HG02798 (cell line): ENCODE measurements around the gene LURAP1L.
A peak's percentile ranks its signal among the peaks of the same experiment; 100 is the strongest.

Experiments
- ATAC-seq: cut with Tn5 transposase; IDR thresholded peaks from one replicate; pipeline ENCODE4 v1.9.1; 2021; ENCODE audit warnings: mild to moderate bottlenecking; ENCODE audit not compliant: unreplicated experiment, poor library complexity

The LURAP1L gene

DNA sequence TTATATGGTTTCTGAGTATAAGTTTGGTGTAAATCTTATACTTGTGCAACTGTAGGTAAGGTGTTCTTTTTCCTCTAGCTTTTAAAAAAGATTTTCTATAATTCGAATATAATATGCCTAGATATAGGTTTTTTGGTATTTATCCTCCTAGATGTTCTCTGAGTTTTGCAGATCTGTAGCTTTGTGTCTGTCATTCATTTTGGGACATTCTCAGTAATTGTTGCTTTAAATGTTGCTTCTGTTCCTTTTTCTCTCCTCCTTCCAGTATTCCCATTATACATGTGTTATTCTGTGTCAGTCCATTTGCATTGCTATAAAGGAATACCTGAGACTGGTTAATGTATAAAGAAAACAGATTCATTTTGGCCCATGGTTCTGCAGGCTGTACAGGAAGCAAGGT is 33.7 kb downstream of the LURAP1L start:
- no peak for ATAC-seq

DNA sequence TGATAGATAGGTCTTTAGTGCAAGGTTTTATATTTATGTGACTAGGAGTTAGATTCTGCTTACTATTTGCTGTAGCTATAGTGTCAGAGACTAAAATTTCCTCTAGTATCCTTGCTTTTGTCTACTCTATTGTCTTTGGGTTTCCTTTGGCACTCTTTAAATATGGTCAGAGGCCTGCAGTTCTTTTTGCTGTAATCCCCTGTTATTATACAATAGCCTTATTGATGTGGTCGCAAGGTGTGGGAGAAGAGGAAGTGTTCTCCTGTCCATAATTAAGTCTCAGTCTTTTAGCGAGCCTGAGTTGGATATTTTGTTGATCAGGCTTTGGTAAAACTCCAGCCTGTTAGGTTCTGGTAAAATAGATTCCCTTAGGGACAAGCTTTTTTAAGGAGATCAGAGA is 34.9 kb downstream of the LURAP1L start:
- no peak for ATAC-seq

DNA sequence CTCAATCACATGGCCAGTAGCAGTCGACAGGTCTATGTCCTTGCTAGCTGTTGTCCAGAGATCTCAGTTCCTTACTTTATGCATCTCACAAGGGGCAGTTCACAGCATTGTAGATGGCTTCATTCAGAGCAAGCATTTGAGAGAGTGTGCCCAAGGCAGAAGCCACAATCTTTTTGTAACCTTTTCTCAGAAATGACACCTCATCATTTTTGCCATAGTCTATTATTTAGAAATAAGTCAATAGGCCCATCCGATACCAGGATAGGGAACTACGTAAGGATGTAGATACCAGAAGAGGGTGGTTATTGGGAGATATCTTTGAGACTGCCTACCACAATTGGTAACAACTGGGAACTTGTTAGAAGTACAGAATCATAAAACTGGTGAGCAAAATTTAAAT is 37.1 kb downstream of the LURAP1L start:
- ATAC-seq: no peak

DNA sequence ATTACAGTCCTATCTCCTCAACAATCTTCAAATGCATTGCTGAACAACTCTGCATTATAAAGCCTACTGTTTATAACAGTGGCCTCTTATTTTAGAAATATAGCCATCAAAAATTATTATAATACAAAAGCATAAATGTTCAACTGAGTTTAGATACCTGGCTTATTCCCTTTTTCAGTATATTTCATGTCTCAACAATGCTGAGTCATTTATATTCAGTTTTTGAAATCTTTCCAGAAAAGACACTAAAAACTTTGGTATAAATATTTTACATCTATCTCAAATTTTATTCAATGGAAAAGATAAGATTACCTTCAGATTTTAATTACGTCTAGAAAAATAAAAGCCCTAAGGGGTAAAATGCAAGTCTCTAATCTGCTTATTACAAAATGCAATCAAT is 37.9 kb downstream of the LURAP1L start:
- ATAC-seq: no peak

DNA sequence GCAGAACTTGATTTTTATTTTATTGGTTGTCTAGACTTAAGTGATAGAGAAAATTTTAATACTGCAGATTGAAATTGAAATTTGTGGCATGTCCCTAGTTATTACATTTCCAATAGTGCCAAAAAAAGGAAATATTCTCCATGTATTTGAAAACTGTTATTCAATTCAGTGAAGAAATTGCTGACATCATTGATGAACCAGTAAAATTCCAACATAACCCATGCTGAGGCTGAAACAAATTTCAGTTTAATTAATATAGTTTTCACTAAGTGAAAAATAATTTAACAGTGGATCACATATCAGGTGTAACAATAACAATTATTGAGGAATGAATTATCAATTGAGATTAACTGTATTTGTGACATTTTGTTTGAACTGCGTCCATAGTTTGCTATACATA is 38.7 kb downstream of the LURAP1L start:
- no peak for ATAC-seq

DNA sequence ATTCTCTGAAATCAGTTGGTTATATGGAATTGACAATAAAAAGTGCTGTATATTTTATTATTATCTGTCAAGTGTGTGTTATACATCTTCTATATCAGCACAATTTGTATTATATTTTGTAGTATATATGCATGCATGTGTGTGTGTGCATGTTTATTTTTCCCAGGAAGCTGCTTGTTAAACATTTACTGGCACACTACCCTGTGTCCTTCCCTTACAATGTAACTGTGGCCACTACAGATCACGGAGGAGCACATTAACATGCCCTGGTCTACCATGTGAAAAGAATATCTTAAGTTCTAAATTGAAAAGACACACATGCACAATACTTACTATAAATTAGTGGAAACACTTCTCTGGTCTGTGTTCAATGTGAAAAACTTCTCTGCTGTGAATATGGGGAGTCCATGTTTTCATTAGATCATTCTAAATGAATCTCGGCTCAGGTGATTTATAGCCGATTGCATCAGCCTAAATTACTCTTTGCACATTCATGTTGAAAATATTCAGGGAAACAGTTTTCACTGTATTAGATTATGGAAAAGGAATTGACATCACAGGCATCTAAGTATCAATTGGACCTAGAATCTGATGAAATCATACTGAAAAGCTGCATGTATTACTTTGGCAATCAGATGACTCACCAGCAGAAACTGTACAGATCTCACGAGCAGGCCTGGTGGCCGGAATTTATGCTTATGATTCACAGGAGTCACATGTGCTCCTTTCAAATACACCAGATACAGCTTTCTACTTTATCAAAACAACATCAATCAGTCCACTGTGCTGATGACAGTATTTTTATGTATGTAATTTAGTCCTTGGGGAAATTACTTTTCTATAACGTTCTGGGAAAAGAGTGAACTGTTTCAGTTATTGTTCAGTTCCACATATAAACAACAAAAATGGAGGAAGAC is 39.4 kb downstream of the LURAP1L start:
- peak; percentile 47 for ATAC-seq

DNA sequence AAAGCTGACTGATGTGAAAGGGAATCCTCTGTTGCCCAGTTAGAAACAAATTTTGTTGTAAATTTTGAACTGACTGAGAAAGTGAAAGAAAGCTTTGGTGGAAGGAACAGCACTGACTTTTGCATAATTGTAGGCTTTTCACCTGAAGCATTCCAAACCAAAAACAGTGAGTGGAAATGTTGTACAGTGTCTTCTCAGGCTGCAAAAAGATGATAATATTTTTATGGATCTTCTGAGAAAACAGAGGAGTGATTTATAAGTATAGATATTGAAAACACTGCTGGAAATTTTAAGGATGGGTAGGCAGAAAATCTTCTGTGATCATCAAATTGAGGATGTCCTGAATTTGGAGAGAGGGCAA is 40.0 kb downstream of the LURAP1L start:
- ATAC-seq: no peak

DNA sequence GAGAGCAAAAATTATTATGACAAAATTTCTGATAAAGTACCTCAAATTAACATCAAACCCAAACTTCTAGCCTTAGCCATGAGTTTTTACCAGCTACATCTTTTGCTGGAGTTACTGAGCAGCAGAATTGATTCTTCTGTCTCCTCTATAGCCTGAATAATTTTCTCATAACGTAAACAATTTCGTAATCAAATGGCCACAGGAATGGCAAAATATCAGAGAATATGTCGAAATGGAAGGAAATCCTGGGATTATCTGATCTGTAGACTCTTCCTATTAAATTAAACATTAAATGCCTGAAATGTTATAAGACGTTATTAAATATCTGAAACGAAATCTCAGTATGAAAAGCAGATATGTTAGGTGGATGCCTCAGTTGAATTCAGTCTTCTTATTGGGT is 41.1 kb downstream of the LURAP1L start:
- no peak for ATAC-seq

DNA sequence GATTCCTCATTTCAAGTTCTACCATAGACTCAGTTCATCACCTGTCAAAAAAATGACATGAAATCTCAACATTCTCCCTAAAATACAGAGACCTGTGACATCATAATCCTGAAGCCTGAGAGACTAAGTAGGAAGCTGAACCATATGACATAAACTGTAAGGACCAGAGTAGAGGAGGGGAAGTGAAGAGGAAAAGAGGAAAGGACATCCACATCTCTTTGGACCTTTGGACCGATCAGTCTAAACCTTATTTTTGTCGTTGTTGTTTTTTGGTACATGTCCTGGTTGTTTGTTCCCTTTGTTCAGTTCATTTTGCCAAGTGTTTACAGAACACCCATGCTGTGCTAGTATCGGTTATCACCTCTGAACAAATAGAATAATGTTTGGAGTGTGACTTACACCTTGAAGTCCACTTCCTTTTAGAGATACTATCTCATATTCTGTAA is 41.9 kb downstream of the LURAP1L start:
- no peak for ATAC-seq

DNA sequence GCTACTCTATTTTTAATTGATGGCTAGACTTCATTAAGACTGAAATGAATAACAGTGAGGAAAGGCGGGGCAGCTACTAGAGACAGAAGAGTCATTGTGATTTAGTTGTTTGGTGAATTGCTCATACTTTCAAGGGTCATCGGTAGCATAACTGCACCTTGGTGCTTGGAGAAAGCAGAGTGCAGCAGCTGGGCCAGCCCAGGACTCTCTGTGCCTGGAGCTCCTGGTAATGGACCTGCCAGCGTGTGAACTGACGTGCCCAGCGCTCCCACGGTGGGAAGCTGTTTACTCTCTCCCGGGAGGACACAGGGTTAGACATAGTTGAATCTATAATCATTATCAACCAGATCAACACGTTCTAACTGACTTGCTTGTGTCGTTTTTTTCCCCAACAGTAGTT is 42.9 kb downstream of the LURAP1L start:
- no peak for ATAC-seq

DNA sequence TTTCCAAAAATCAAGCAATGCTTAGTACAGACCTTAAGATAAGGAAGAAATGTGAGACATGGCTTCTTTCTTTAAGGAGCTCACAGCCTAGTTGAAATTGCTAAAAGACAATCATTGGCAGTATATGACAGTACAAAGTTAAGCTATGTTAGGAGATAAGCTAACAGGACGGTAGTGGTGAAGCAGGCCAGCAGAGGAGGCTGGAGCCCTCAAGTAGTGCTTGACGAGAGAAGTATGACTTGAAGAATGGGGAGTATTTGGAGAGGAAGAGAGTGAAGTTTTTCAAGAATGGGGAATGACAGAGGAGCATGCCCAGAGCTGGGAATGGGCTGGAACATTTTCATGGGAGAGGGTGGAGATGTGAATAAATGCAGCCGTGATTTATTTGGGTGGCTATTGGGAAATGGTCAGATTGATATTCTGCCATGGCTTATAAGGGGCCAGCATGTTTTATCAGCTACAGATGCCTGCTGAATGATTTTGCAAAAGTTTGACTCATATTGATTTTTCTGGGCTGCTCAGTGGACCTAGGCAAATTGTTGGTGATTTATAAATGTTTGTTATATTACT is 43.7 kb downstream of the LURAP1L start:
- no peak for ATAC-seq

DNA sequence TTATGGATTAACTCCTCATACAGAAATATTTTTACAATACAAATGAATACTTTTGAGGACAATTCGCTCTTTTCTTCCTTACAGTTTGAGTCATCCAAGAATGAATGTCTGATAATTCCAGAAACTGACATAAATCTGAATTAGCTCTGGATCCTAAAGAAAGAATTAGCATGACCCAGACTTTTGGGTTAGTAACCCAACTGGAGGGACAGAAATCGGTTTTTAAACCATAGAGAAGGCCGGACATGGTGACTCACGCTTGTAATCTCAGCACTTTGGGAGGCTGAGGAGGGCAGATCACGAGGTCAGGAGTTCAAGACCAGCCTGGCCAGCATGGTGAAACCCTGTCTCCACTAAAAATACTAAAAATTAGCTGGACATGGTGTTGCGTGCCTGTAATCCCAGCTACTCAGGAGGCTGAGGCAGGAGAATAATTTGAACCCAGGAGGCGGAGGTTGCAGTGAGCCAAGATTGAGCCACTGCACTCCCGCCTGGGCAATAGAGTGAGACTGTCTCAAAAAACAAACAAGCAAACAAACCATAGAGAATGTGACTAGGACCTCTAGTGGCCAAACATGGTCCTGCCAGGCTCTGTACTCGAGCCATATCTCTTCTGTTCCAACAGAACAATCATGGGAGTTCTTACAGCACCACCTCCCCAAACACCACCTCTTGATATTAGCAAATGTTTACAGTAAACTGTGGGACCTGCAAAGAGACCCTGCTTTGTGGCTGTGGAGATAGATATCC is 44.8 kb downstream of the LURAP1L start:
- peak; percentile 84 for ATAC-seq

DNA sequence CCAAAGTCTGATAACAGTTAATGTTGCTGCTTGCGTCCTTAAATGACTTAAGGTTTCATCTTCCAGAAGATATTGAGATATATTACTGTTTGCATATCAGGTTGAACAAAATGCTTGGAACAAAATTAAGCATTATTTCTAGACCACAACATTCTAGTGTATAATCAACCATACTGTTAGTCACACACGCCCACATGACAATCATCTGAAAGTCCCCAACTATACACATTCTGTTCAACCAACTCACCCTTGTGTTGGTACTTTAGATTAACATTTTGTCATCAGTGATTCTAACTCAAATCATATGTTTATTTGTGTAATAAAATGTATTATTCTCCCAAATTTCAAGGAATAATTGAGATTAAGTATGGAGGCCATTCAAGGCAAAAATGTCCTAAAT is 47.3 kb downstream of the LURAP1L start:
- no peak for ATAC-seq

DNA sequence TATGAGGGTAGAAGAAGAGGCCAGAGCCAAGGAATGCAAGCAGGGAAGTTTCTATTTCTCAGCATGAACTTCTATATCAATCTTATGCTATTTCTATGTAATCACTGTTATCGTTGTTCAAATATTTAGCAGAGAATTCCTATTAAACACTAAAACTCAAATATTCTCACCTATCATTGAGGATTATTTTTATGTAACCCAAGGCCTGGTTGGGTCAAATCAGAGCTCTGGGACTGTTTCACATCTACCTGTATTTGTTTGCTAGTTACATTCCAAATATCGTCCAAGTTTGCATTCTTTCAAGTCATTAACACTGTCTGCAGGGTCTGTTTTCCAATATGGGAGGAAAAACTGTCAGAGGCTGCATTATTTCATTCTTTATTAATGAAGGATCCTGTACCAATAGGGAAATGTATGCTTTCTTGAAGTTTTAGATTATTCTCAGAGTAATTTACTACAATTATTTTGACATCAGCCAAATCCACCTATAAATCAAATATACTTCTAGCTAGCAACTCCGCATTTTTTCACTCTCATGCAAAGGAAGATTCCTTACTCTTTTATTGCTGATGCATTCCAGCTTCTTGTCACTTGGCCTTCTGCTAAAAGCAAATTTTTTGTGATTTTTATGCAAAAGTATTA is 52.2 kb downstream of the LURAP1L start:
- ATAC-seq: no peak

DNA sequence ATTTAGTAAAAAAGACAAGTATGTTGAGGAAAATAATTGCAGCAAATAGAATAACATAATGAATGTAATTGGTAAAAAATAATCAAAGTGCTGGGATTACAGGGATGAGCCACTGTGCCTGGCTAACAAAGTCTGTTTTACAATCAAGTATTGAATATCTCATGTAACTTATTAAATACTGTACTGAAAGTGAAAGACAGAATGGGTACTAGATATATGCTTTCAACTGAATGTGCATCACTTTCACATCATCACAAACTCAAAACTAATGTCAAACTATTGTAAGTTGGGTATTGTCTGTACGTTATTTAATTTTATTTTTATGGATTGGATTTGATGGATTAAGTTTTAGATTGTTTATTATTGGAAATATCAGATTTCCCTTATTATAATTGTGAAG is 58.9 kb downstream of the LURAP1L start:
- no peak for ATAC-seq

DNA sequence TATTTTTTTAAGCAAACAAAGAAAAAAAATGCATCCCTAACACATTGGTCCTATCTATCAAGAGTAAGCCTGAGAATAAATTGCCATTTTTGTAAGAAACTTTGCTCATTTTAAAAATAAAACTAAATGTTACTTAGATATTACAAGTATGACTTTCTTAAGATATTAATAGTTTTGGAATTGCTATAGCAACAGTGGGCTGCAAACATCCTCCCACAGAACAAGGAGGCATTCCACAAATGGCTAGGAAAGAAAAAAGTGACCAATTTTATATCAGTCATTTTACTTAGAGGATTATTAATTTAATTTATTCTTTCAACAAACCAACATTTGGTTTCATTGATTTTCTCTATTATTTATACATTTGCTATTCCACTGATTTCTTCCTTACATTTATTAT is 63.7 kb downstream of the LURAP1L start:
- ATAC-seq: no peak

DNA sequence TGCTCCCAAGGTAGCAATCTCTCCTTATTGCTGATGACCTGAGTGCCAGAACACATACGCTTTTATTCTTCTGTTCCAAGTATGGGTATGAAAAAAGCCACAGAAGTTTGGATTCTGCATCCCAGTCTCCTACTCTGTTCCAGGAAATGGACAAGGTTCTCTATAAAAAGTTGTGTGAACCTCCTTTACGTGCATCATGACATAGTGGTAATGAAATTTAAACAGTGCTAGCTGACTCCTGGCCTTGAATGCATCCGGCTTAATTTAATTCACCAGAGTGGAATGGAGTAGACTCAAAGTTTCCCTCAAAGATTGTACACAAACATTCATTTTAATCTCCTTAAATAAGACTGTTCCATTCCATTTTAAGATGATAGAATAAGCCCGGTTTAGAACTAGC is 68.9 kb downstream of the LURAP1L start:
- ATAC-seq: no peak

DNA sequence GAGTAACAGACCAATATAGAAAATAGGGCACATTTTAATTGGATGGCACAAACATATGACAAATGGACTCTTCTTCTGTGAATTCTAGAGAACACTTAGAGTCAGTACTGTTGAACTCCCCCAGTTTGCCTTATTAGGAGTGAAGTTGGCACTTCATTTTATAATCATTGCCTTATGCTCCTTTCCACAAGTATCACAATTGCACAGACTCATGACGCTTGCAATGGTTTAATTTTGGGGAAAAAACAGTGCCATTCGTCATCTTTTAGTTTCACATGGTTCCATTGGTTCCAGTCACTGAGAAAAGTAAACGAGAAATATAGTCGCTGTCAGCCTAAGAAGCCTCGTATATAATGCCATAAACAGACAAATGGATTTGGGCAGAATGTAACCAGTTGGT is 71.2 kb downstream of the LURAP1L start:
- no peak for ATAC-seq

DNA sequence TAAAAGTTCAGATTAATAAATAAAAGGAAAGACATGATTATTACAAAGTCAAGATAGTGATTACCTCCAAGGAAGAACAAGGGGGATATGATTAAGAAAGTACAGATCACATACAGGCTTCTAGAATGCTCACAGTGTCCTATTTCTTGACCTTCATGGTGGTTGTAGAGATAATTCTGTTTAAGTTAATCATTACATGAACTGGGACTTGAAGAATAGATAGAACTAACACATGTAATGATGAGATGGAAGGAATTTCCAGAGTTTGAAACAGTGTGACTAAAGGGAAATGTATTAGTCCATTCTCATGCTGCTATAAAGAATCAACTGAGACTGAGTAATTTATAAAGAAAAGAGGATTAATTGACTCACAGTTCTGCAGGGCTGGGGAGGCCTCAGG is 72.7 kb downstream of the LURAP1L start:
- ATAC-seq: no peak

DNA sequence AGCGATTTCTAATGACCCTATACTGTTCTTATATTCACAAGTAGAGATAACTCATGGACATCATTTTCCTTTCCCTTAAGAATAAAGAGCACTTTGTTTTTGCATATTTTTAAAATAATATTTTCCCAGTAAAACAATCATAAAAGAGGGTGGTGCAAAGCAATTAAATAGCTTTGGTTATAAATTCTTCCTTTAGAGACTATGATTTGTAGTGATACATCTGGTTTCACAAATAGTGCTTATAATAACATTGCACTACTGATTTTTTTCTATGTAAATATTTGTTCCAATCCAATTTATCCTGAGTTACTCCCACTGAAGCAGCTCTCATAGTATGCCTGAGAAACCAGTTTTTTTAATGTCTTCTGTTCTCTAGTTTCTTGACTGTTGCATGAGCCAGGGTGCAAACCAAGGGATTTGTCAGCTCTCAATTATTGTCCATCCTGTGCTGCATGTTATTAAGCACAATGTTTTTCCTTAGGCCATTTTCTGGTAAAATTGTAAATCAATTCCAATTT is 74.7 kb downstream of the LURAP1L start:
- ATAC-seq: no peak
